Measurements from ENCODE around the gene ILKAP.

The ILKAP gene

GRCh38 chr2:238155761-238156694 is 47.5 kb downstream of the ILKAP start:
- TF ChIP-seq POLR2AphosphoS5 (IDR thresholded peaks at IDR 0.05; ENCODE audit: low read depth, low read length) (no peak), TAF1 (IDR thresholded peaks at IDR 0.05; ENCODE audit: low read depth, low read length) (no peak), POLR2A (IDR thresholded peaks at IDR 0.05; ENCODE audit: low read depth, low read length) (no peak), PAX5 (IDR thresholded peaks at IDR 0.05; ENCODE audit: insufficient read depth, low read length, severe bottlenecking) (no peak), POU2F2 (IDR thresholded peaks at IDR 0.05; ENCODE audit: low read depth, low read length) (no peak), SPI1 (IDR thresholded peaks at IDR 0.05; ENCODE audit: low read depth, low read length) (no peak)
- no peak for DNase-seq (ENCODE audit: insufficient read length, low spot score)

GRCh38 chr2:238155051-238155760 is 48.3 kb downstream of the ILKAP start:
- FAIRE-seq (no peak), DNase-seq (ENCODE audit: insufficient read length, low spot score) (no peak)
- no peak for TF ChIP-seq TAF1 (IDR thresholded peaks at IDR 0.05; ENCODE audit: low read depth, low read length)
- TF ChIP-seq PAX5 (IDR thresholded peaks at IDR 0.05; ENCODE audit: insufficient read depth, low read length, severe bottlenecking): no peak
- no peak for TF ChIP-seq POLR2A (IDR thresholded peaks at IDR 0.05; ENCODE audit: low read depth, low read length)
- TF ChIP-seq SPI1 (IDR thresholded peaks at IDR 0.05; ENCODE audit: low read depth, low read length): no peak
- no peak for TF ChIP-seq POLR2AphosphoS5 (IDR thresholded peaks at IDR 0.05; ENCODE audit: low read depth, low read length)
- no peak for TF ChIP-seq POU2F2 (IDR thresholded peaks at IDR 0.05; ENCODE audit: low read depth, low read length)

More at GRCh38 chr2:238155761-238156694, 47.5 kb downstream of the ILKAP start:
- FAIRE-seq: no peak

- TF ChIP-seq PAX5 (IDR thresholded peaks at IDR 0.05; ENCODE audit: insufficient read depth, low read length, severe bottlenecking) (no peak), POU2F2 (IDR thresholded peaks at IDR 0.05; ENCODE audit: low read depth, low read length) (no peak), POLR2AphosphoS5 (IDR thresholded peaks at IDR 0.05; ENCODE audit: low read depth, low read length) (no peak), SPI1 (IDR thresholded peaks at IDR 0.05; ENCODE audit: low read depth, low read length) (no peak), TAF1 (IDR thresholded peaks at IDR 0.05; ENCODE audit: low read depth, low read length) (no peak), POLR2A (IDR thresholded peaks at IDR 0.05; ENCODE audit: low read depth, low read length) (no peak)
- FAIRE-seq (no peak), DNase-seq (ENCODE audit: insufficient read length, low spot score) (no peak)
These were observed 48.9 kb downstream of the ILKAP start for GRCh38 chr2:238154570-238154969.

GRCh38 chr2:238152771-238153688 is 50.5 kb downstream of the ILKAP start:
- TF ChIP-seq TAF1 (IDR thresholded peaks at IDR 0.05; ENCODE audit: low read depth, low read length): no peak
- TF ChIP-seq POLR2A (IDR thresholded peaks at IDR 0.05; ENCODE audit: low read depth, low read length): no peak
- TF ChIP-seq PAX5 (IDR thresholded peaks at IDR 0.05; ENCODE audit: insufficient read depth, low read length, severe bottlenecking): no peak
- TF ChIP-seq SPI1 (IDR thresholded peaks at IDR 0.05; ENCODE audit: low read depth, low read length): no peak
- no peak for TF ChIP-seq POU2F2 (IDR thresholded peaks at IDR 0.05; ENCODE audit: low read depth, low read length)
- no peak for TF ChIP-seq POLR2AphosphoS5 (IDR thresholded peaks at IDR 0.05; ENCODE audit: low read depth, low read length)
- DNase-seq (ENCODE audit: insufficient read length, low spot score) (no peak), FAIRE-seq (no peak)

- DNase-seq (ENCODE audit: insufficient read length, low spot score) (no peak), FAIRE-seq (no peak)
- TF ChIP-seq SPI1 (IDR thresholded peaks at IDR 0.05; ENCODE audit: low read depth, low read length): no peak
- TF ChIP-seq TAF1 (IDR thresholded peaks at IDR 0.05; ENCODE audit: low read depth, low read length): no peak
These were observed 51.8 kb downstream of the ILKAP start for GRCh38 chr2:238151628-238152235.

GRCh38 chr2:238151205-238151604 is 52.3 kb downstream of the ILKAP start:
- TF ChIP-seq SPI1 (IDR thresholded peaks at IDR 0.05; ENCODE audit: low read depth, low read length) (no peak), PAX5 (IDR thresholded peaks at IDR 0.05; ENCODE audit: insufficient read depth, low read length, severe bottlenecking) (no peak), POLR2AphosphoS5 (IDR thresholded peaks at IDR 0.05; ENCODE audit: low read depth, low read length) (no peak), TAF1 (IDR thresholded peaks at IDR 0.05; ENCODE audit: low read depth, low read length) (no peak), POLR2A (IDR thresholded peaks at IDR 0.05; ENCODE audit: low read depth, low read length) (no peak), POU2F2 (IDR thresholded peaks at IDR 0.05; ENCODE audit: low read depth, low read length) (no peak)
- no peak for DNase-seq (ENCODE audit: insufficient read length, low spot score)
- FAIRE-seq: no peak

GRCh38 chr2:238150686-238151085 is 52.8 kb downstream of the ILKAP start:
- no peak for DNase-seq (ENCODE audit: insufficient read length, low spot score)
- TF ChIP-seq POLR2A (IDR thresholded peaks at IDR 0.05; ENCODE audit: low read depth, low read length) (no peak), POU2F2 (IDR thresholded peaks at IDR 0.05; ENCODE audit: low read depth, low read length) (no peak), TAF1 (IDR thresholded peaks at IDR 0.05; ENCODE audit: low read depth, low read length) (no peak), PAX5 (IDR thresholded peaks at IDR 0.05; ENCODE audit: insufficient read depth, low read length, severe bottlenecking) (no peak), POLR2AphosphoS5 (IDR thresholded peaks at IDR 0.05; ENCODE audit: low read depth, low read length) (no peak), SPI1 (IDR thresholded peaks at IDR 0.05; ENCODE audit: low read depth, low read length) (no peak)

GRCh38 chr2:238149841-238150572 is 53.5 kb downstream of the ILKAP start:
- DNase-seq (ENCODE audit: insufficient read length, low spot score) (no peak), FAIRE-seq (no peak)
- no peak for TF ChIP-seq POLR2A (IDR thresholded peaks at IDR 0.05; ENCODE audit: low read depth, low read length)
- no peak for TF ChIP-seq POLR2AphosphoS5 (IDR thresholded peaks at IDR 0.05; ENCODE audit: low read depth, low read length)
- TF ChIP-seq TAF1 (IDR thresholded peaks at IDR 0.05; ENCODE audit: low read depth, low read length): no peak
- no peak for TF ChIP-seq POU2F2 (IDR thresholded peaks at IDR 0.05; ENCODE audit: low read depth, low read length)
- TF ChIP-seq SPI1 (IDR thresholded peaks at IDR 0.05; ENCODE audit: low read depth, low read length): no peak
- no peak for TF ChIP-seq PAX5 (IDR thresholded peaks at IDR 0.05; ENCODE audit: insufficient read depth, low read length, severe bottlenecking)

More at GRCh38 chr2:238150686-238151085, 52.8 kb downstream of the ILKAP start:
- FAIRE-seq: no peak
